Measurements from ENCODE around the gene ZC3H15.

DNA sequence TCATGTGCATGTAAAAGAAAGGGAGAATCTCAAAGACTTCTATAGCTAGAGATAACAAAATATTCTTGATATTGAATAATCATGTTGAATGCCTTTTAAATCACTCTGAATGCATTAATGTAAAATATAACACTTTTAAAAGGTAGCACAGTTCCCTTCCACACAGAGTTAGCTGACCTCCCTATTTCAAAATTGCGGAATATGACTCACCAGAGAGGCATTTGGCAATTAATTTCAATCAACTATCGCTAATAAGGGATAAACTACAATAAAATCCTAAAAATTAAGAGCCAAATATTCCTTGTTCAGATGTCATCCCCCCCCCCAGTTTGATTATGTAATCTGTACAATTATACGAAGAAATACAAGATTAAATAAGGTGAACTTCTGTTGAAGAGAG lies 29.3 kb downstream of the ZC3H15 start:
- TF ChIP-seq, protein P1, sequence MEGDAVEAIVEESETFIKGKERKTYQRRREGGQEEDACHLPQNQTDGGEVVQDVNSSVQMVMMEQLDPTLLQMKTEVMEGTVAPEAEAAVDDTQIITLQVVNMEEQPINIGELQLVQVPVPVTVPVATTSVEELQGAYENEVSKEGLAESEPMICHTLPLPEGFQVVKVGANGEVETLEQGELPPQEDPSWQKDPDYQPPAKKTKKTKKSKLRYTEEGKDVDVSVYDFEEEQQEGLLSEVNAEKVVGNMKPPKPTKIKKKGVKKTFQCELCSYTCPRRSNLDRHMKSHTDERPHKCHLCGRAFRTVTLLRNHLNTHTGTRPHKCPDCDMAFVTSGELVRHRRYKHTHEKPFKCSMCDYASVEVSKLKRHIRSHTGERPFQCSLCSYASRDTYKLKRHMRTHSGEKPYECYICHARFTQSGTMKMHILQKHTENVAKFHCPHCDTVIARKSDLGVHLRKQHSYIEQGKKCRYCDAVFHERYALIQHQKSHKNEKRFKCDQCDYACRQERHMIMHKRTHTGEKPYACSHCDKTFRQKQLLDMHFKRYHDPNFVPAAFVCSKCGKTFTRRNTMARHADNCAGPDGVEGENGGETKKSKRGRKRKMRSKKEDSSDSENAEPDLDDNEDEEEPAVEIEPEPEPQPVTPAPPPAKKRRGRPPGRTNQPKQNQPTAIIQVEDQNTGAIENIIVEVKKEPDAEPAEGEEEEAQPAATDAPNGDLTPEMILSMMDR (optimal IDR thresholded peaks at IDR 0.05 in 1 of 3, IDR thresholded peaks at IDR 0.05 in 1 of 3, conservative IDR thresholded peaks at IDR 0.05 in 1 of 3; ENCODE audit: extremely low read depth in 1 of 3, insufficient read depth in 2 of 3, low read length in 3 of 3) = no peak
- no peak for TF ChIP-seq EZH2 (IDR thresholded peaks at IDR 0.05; ENCODE audit: low read length)

Data from keratinocyte (primary cell).